AG09309 (cell line): ENCODE results near the gene TCERG1L.
"Not testable (repeated sequence)": the region's sequence is repeated elsewhere in the genome, so short reads cannot be mapped to it uniquely, and the experiment has no call there.

Experiments
- DNase-seq: peaks from one replicate; pipeline ENCODE4 v3.0.0-alpha.2; 2010; ENCODE audit warnings: low read depth
- H3K4me3 ChIP-seq: 2 replicates; pipeline ENCODE4 v1.5.1; 2011; ENCODE audit warnings: mild to moderate bottlenecking, low read depth, low read length, moderate library complexity; ENCODE audit not compliant: control insufficient read depth
- TF ChIP-seq, protein P1 (sequence below): IDR thresholded peaks from 2 replicates; pipeline ENCODE4 v1.5.1; 2011; ENCODE audit warnings: mild to moderate bottlenecking, low read depth, low read length, inconsistent platforms; ENCODE audit not compliant: insufficient read depth, control insufficient read depth; ENCODE audit errors: missing control alignments

TCERG1L gene

GRCh38 chr10:131159771-131160170 lies 151.8 kb downstream of the TCERG1L start:
- TF ChIP-seq, protein P1, sequence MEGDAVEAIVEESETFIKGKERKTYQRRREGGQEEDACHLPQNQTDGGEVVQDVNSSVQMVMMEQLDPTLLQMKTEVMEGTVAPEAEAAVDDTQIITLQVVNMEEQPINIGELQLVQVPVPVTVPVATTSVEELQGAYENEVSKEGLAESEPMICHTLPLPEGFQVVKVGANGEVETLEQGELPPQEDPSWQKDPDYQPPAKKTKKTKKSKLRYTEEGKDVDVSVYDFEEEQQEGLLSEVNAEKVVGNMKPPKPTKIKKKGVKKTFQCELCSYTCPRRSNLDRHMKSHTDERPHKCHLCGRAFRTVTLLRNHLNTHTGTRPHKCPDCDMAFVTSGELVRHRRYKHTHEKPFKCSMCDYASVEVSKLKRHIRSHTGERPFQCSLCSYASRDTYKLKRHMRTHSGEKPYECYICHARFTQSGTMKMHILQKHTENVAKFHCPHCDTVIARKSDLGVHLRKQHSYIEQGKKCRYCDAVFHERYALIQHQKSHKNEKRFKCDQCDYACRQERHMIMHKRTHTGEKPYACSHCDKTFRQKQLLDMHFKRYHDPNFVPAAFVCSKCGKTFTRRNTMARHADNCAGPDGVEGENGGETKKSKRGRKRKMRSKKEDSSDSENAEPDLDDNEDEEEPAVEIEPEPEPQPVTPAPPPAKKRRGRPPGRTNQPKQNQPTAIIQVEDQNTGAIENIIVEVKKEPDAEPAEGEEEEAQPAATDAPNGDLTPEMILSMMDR = no peak
- no peak for DNase-seq
- no peak overlapping the region for H3K4me3 ChIP-seq

- DNase-seq = no peak
- TF ChIP-seq, protein P1 = no peak
- no peak overlapping the region for H3K4me3 ChIP-seq
Observed at GRCh38 chr10:131158695-131159094, 152.8 kb downstream of the TCERG1L start.

DNA sequence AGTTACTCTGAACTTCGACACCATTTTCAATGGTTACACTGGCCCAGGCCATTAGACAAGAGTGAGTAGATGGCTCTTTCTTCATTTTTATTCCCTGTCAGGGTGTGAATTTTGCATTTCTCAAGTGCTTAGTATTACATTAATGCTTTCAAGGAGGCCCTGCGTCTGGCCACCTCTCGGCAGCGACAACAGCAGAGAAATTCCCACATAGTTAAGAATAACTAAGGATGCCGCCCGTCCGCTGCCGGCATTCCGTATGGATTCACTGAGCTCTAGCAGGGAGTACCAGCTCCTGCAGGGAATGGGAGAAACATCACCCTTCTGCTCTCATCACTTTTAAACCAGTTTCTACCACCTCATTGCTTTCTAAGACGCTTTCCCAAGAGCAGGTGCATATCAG lies 153.6 kb downstream of the TCERG1L start:
- no peak for DNase-seq
- H3K4me3 ChIP-seq = no peak overlapping the region
- TF ChIP-seq, protein P1 = no peak

DNA sequence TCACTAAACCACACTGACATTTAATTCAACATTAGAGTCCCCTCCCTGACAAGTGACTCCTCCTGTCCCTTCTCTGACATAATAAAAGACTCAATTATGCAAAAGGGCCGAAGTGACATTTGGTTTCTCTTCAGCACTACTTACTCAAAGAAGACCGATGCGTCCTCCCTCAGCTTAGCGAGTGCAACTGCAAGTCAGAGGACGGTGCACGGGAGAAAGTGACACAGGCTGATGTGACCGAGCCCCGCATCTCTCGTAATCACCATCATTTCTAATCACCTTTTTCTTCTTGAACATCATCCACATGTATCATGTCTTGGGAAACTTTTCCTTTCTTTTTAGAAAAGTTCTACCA lies 155.7 kb downstream of the TCERG1L start:
- TF ChIP-seq, protein P1 = no peak
- no peak overlapping the region for H3K4me3 ChIP-seq
- DNase-seq = no peak

DNA sequence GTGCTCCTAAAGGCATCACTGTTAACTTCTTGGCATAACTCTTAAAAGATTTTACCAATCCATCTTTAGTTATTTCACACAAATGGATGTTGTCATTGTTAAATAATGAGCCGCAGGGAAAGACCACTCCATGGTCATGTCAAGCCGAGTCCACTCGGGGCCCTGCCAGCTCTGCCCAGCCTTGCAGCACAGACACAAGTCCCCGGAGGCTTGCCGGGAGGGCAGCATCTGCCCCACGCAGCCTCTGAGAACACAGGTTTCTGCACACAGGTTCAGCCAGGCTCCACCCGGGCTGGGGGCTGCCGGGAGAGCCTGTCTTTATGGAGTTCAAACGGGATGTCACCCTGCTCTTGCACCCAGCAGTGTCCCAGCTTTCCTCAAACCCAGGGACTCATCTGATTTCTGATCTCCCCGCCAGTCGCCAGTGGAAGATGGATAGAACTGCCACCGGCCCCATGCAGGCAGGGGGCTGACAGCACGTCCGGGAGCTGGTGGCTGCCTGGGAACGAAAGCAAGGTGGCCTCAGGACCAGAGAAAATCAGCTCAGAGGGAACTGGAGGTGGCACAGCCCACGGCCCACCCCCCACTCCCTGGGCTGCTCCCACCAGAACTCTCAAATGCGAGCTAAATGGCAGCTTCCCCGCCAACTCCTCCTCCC lies 156.2 kb downstream of the TCERG1L start:
- TF ChIP-seq, protein P1 = no peak
- DNase-seq = no peak
- no peak overlapping the region for H3K4me3 ChIP-seq

DNA sequence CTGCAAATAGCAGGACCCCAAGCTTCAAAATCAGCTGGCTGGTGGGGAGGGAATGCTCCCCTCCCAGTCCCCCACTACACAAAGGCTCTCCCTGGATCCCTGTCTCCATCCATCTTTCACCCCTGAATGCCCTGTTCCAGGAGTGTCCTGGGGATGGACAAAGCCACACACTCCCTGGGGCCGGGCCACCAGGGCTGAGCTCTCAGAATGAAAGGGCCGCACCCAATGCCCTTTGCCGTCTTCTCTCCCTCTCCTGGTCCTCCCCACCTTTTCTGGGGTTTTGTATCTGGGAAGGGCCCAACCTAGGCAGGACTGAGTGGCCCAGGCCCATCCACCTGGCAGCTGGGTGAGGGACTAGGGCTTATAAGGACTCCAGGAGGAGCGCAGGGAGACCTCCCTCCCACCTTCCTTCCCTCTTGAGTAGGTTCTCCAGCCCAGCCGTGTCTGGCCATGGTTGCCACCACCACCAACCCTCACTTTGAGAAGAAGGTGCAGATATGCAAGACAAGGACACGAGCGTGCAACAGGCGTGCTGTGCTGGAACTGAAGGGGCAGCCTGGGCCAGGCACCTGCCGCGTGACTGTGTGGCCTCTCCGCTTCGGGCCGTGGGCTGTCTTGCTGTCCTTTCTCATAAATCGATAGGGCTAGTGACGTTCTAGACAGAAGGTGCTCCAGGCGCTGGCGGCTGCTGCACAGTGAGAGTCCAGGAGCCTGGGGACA lies 157.1 kb downstream of the TCERG1L start:
- TF ChIP-seq, protein P1 = no peak
- DNase-seq = no peak
- H3K4me3 ChIP-seq = no peak overlapping the region

- H3K4me3 ChIP-seq, DNase-seq: not testable (repeated sequence)
Observed at GRCh38 chr10:131152456-131152855, 159.1 kb downstream of the TCERG1L start.
